BJ (cell line): ENCODE results near the gene ANTKMT. TPM values are rescaled to one million over a fixed set of nuclear protein-coding genes. Genes with fewer than 3 reads are reported as not detected.
"Not testable (repeated sequence)": the region's sequence is repeated elsewhere in the genome, so short reads cannot be mapped to it uniquely, and the experiment has no call there.

ENCODE experiments used
- CTCF ChIA-PET: fragments of 350-600 bp; formaldehyde crosslinking; extraction: SDS; loops from one replicate; lab custom pipeline; 2021; ENCODE audit warnings: antibody characterized with exemption, inconsistent platforms; lab: Yijun Ruan, JAX
- POLR2A ChIA-PET: fragments of 300-600 bp; sonication (Branson Sonifier 250); formaldehyde crosslinking; extraction: SDS; loops from one replicate; lab custom pipeline; 2021; ENCODE audit warnings: antibody characterized with exemption; lab: Charles Lee
- DNase-seq: peaks from one replicate; pipeline ENCODE4 v3.0.0-alpha.2; 2011; ENCODE audit warnings: low read depth
- H3K27me3 ChIP-seq: 2 replicates; pipeline ENCODE4 v1.6.0; 2011; ENCODE audit warnings: low read length; ENCODE audit not compliant: control insufficient read depth, insufficient read depth
- H3K36me3 ChIP-seq: 2 replicates; pipeline ENCODE4 v1.5.1; 2011; ENCODE audit warnings: low read length; ENCODE audit not compliant: control insufficient read depth, insufficient read depth
- H3K4me3 ChIP-seq: 2 replicates; pipeline ENCODE4 v1.5.1; 2011; ENCODE audit warnings: low read depth, mild to moderate bottlenecking, control low read depth, low read length
- polyA plus RNA-seq: library from polyadenylated mRNA; depleted of rRNA; stranded (reverse); fragments of >200 nt; gene quantifications from 2 replicates; pipeline ENCODE4 v1.2.3, GENCODE V29; 2011
- TF ChIP-seq, protein P1 (sequence below): IDR thresholded peaks from 2 replicates; pipeline ENCODE4 v1.5.1; 2011; ENCODE audit warnings: low read depth, mild to moderate bottlenecking, control low read depth, inconsistent platforms, low read length, moderate library complexity; ENCODE audit not compliant: insufficient read depth

Gene ANTKMT
- polyA plus RNA-seq, 1 experiment, result 10.7 TPM

DNA sequence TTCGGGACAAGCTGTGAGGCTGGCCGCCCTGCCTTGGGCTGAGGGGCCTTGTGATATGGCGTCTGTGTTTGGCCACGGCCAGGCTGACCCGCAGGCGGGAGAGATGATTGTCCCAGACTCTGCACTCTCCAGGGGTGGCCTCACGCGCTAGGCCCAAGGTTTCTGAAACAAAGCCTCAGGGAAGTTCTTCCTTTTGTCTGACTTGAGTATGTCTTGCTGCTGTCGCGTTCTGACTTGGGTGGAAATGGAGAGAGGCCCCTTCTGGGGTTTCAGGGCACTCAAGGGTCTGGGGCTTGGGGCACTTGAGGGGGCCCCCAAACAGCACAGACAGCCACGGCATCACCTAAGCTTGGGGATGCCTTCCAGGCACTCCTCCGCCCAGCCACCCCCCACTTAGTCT lies 9.9 kb upstream of the ANTKMT start:
- H3K27me3 ChIP-seq, result peaks cover 17% of the 10 kb centered on the region
- H3K36me3 ChIP-seq, result no peaks in the 10 kb centered on the region
- TF ChIP-seq, protein P1, sequence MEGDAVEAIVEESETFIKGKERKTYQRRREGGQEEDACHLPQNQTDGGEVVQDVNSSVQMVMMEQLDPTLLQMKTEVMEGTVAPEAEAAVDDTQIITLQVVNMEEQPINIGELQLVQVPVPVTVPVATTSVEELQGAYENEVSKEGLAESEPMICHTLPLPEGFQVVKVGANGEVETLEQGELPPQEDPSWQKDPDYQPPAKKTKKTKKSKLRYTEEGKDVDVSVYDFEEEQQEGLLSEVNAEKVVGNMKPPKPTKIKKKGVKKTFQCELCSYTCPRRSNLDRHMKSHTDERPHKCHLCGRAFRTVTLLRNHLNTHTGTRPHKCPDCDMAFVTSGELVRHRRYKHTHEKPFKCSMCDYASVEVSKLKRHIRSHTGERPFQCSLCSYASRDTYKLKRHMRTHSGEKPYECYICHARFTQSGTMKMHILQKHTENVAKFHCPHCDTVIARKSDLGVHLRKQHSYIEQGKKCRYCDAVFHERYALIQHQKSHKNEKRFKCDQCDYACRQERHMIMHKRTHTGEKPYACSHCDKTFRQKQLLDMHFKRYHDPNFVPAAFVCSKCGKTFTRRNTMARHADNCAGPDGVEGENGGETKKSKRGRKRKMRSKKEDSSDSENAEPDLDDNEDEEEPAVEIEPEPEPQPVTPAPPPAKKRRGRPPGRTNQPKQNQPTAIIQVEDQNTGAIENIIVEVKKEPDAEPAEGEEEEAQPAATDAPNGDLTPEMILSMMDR, result no peak
- ChIA-PET CTCF (interaction anchor here (0.6 to 5.2 kb wide), 10 partner anchors 12 to 390 kb away, joined by 3 to 47 read pairs (median 4); partner anchors contain the start of genes CCDC78, CHTF18 and RPUSD1), POLR2A (no interaction called here)
- H3K4me3 ChIP-seq, result no peak overlapping the region
- no peak for DNase-seq

DNA sequence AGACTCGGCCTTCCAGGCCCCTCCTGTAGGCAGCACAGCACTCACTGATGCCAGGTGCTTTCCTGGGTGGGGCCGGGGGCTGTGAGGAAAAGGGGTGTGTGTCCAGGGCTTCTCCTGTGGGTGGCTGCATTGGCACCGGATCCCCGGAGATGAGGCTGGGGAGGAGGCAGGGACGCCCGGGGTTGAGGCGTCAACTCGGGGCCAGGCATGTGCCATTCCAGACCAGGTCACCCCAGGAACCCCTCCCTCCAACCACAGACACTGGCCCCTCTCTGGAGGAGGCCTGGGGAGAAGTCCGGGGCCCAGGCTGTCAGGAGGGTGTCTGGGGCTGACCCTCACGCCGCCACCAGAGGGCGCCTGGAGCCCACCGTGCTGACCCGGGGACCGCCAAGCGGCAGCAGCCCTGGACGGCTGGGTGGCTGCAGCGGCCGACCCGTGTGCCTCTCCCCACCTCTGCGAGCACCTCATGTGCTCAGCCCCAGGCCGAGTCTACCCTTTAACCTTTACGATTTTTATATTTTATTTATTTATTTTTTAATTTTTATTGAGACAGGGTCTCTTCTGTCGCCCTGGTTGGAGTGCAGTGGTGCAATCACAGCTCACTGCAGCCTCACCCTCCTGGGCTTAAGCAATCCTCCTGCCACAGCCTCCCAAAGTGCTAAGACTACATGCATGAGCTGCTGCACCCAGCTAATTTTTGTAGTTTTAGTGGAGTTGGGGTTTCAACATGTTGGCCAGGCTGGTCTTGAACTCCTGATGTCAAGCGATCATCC lies 9.2 kb upstream of the ANTKMT start:
- no peak for DNase-seq
- ChIA-PET POLR2A (no interaction called here), CTCF (interaction anchor here (0.6 to 5.5 kb wide), 35 partner anchors 8 to 494 kb away, joined by 3 to 120 read pairs (median 4); partner anchors contain the start of genes ANTKMT, CCDC78, CHTF18 and HAGHL)
- H3K4me3 ChIP-seq, result no peak overlapping the region
- TF ChIP-seq, protein P1, result peak; percentile 93
- no peaks in the 10 kb centered on the region for H3K36me3 ChIP-seq
- peaks cover 14% of the 10 kb centered on the region for H3K27me3 ChIP-seq

DNA sequence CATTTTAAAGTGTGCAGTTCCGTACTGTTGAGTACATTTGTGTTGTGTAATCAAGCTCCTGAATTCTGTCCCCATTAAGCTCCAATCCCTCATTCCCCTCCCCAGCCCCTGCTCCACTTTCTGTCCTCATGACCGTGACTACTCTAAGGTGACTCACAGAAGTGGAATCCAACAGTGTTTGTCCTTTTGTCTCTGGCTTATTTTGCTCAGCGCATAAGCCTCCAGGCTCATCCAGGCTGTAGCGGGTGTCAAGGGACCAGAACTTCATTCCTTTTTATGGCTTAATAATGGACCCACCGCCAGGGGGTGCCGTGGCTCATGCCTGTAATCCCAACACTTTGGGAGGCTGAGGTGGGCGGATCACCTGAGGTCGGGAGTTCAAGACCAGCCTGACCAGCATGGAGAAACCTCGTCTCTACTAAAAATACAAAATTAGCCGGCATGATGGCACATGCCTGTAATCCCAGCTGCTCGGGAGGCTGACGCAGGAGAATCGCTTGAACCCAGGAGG lies 8.2 kb upstream of the ANTKMT start:
- DNase-seq, result peak; percentile 91
- not testable (repeated sequence) for H3K36me3 ChIP-seq, H3K27me3 ChIP-seq, H3K4me3 ChIP-seq
- ChIA-PET POLR2A (interaction anchor here (0.7 kb wide), 1 partner anchor 48 kb away, joined by 18 read pairs; the partner anchor contains the start of gene MSLN), CTCF (interaction anchor here (0.7 to 5.5 kb wide), 30 partner anchors 8 to 493 kb away, joined by 3 to 120 read pairs (median 4); partner anchors contain the start of genes ANTKMT, CCDC78, CHTF18 and HAGHL)
- TF ChIP-seq, protein P1, result peak; percentile 57

DNA sequence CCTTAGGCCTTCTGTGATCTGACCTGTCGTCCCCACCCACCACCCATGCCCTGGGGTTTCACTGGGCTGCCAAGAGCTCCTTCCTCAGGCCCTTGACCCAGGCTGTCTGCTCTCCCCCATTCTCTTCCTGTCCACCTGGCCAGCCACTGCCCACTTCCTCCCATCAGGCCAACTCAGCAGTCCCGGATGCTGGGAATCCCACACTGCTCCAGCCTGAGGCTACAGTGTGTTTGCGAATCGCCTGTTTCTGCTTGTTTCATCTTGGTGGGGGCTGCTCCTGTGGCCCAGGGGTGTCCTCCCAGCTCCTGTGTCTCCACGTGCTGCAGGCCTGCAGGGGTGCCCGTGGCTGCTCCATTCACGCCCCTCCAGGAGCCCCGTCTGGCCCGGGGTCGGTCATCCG lies 6.9 kb upstream of the ANTKMT start:
- no peak for DNase-seq
- Histone ChIP-seq H3K36me3 (no peaks in the 10 kb centered on the region; the same call in 1 of the 2 replicates), H3K27me3 (no peaks in the 10 kb centered on the region; the same call in 1 of the 2 replicates), H3K4me3 (no peak overlapping the region)
- ChIA-PET CTCF (interaction anchor here (0.6 to 5.5 kb wide), 4 partner anchors 12 to 72 kb away, joined by 3 to 120 read pairs (median 3); partner anchors contain the start of genes CHTF18 and RPUSD1), POLR2A (no interaction called here)
- TF ChIP-seq, protein P1, result no peak
